ENCODE data around the gene GLB1L.

GLB1L gene

GRCh38 chr2:219272995-219273394, 27.8 kb upstream of the GLB1L start:
- no CpG with 5 or more reads among the region's 2 CpGs for WGBS (ENCODE audit: extremely low coverage, insufficient coverage, low lambda C conversion rate)

GRCh38 chr2:219272356-219272755, 27.1 kb upstream of the GLB1L start:
- no peaks in the 10 kb centered on the region for H3K79me1 ChIP-seq (ENCODE audit: low read length)
- no peak overlapping the region for H4K8ac ChIP-seq (ENCODE audit: low read depth, low read length)
- no peak overlapping the region for H3K27ac ChIP-seq (ENCODE audit: low read depth, low read length)
- H3K9ac ChIP-seq (ENCODE audit: low read length), result no peak overlapping the region
- DNase-seq, result no peak
- H3K36me3 ChIP-seq (ENCODE audit: control insufficient read depth, insufficient read depth, low read length), result no peaks in the 10 kb centered on the region
- H3K23ac ChIP-seq (ENCODE audit: low read length), result no peak overlapping the region
- H3K4me3 ChIP-seq (ENCODE audit: low read length), result no peak overlapping the region
- WGBS (ENCODE audit: extremely low coverage, insufficient coverage, low lambda C conversion rate), result no CpG with 5 or more reads among the region's 4 CpGs
- no peaks in the 10 kb centered on the region for H3K27me3 ChIP-seq (ENCODE audit: insufficient read depth, low read length, poor library complexity)
- H2BK5ac ChIP-seq (ENCODE audit: low read length), result no peak overlapping the region
- peaks cover 2% of the 10 kb centered on the region for H3K4me1 ChIP-seq (ENCODE audit: control insufficient read depth, low read depth, low read length)
- H3K56ac ChIP-seq (ENCODE audit: low read length), result no peak overlapping the region
- no peak overlapping the region for H3K4ac ChIP-seq (ENCODE audit: low read depth, low read length)
- no peak overlapping the region for H2BK120ac ChIP-seq (ENCODE audit: low read depth, low read length)
- no peaks in the 10 kb centered on the region for H3K79me2 ChIP-seq (ENCODE audit: control insufficient read depth, insufficient read depth, low read length)
- no peak overlapping the region for H3K18ac ChIP-seq (ENCODE audit: low read length)
- no peak overlapping the region for H4K5ac ChIP-seq (ENCODE audit: low read length)
- no peak overlapping the region for H2AK5ac ChIP-seq (ENCODE audit: low read length)
- no peak overlapping the region for H3K4me2 ChIP-seq (ENCODE audit: low read length)
- H2BK15ac ChIP-seq (replicated peaks; ENCODE audit: low read depth), result no peak overlapping the region

More at GRCh38 chr2:219272995-219273394, 27.8 kb upstream of the GLB1L start:
- no peak overlapping the region for H2AK5ac ChIP-seq (ENCODE audit: low read length)
- H3K79me1 ChIP-seq (ENCODE audit: low read length), result no peaks in the 10 kb centered on the region
- no peak overlapping the region for H3K4me2 ChIP-seq (ENCODE audit: low read length)
- H2BK5ac ChIP-seq (ENCODE audit: low read length), result no peak overlapping the region
- H3K4ac ChIP-seq (ENCODE audit: low read depth, low read length), result peak overlapping the region; percentile 6
- no peak overlapping the region for H3K23ac ChIP-seq (ENCODE audit: low read length)
- H4K5ac ChIP-seq (ENCODE audit: low read length), result no peak overlapping the region
- H3K18ac ChIP-seq (ENCODE audit: low read length), result no peak overlapping the region
- no peak overlapping the region for H2BK15ac ChIP-seq (replicated peaks; ENCODE audit: low read depth)
- H3K9ac ChIP-seq (ENCODE audit: low read length), result no peak overlapping the region
- DNase-seq, result no peak
- peaks cover 3% of the 10 kb centered on the region for H3K4me1 ChIP-seq (ENCODE audit: control insufficient read depth, low read depth, low read length)
- H3K27me3 ChIP-seq (ENCODE audit: insufficient read depth, low read length, poor library complexity), result no peaks in the 10 kb centered on the region
- H3K56ac ChIP-seq (ENCODE audit: low read length), result no peak overlapping the region
- H4K8ac ChIP-seq (ENCODE audit: low read depth, low read length), result no peak overlapping the region
- no peak overlapping the region for H2BK120ac ChIP-seq (ENCODE audit: low read depth, low read length)
- H3K27ac ChIP-seq (ENCODE audit: low read depth, low read length), result no peak overlapping the region
- no peak overlapping the region for H3K4me3 ChIP-seq (ENCODE audit: low read length)
- H3K36me3 ChIP-seq (ENCODE audit: control insufficient read depth, insufficient read depth, low read length), result no peaks in the 10 kb centered on the region
- H3K79me2 ChIP-seq (ENCODE audit: control insufficient read depth, insufficient read depth, low read length), result no peaks in the 10 kb centered on the region

DNA sequence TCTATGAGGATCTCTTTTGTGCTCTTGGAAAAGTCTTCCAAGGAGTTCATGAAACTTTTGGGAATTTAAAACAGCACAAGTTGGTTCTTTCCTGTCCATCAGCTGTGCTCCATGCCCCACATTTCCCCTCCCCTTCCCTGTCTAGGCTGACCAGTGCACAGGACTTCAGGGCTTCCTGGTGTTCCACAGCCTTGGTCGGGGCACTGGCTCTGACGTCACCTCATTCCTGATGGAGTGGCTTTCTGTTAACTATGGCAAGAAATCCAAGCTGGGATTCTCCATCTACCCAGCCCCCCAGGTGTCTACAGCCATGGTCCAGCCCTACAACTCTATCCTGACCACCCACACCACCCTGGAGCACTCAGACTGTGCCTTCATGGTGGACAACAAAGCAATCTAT, 25.8 kb upstream of the GLB1L start:
- Histone ChIP-seq H2AK5ac (ENCODE audit: low read length) (no peak overlapping the region), H4K5ac (ENCODE audit: low read length) (no peak overlapping the region), H3K9ac (ENCODE audit: low read length) (no peak overlapping the region), H3K79me2 (ENCODE audit: control insufficient read depth, insufficient read depth, low read length) (no peaks in the 10 kb centered on the region), H3K4ac (ENCODE audit: low read depth, low read length) (no peak overlapping the region), H3K23ac (ENCODE audit: low read length) (no peak overlapping the region), H3K27me3 (ENCODE audit: insufficient read depth, low read length, poor library complexity) (no peaks in the 10 kb centered on the region), H3K56ac (ENCODE audit: low read length) (no peak overlapping the region), H3K4me3 (ENCODE audit: low read length) (no peak overlapping the region), H3K4me1 (ENCODE audit: control insufficient read depth, low read depth, low read length) (peaks cover 2% of the 10 kb centered on the region), H3K79me1 (ENCODE audit: low read length) (no peaks in the 10 kb centered on the region), H3K4me2 (ENCODE audit: low read length) (no peak overlapping the region), H2BK15ac (replicated peaks; ENCODE audit: low read depth) (no peak overlapping the region), H2BK120ac (ENCODE audit: low read depth, low read length) (no peak overlapping the region), H4K8ac (ENCODE audit: low read depth, low read length) (no peak overlapping the region), H3K36me3 (ENCODE audit: control insufficient read depth, insufficient read depth, low read length) (no peaks in the 10 kb centered on the region), H3K18ac (ENCODE audit: low read length) (no peak overlapping the region), H3K27ac (ENCODE audit: low read depth, low read length) (no peak overlapping the region), H2BK5ac (ENCODE audit: low read length) (no peak overlapping the region)
- WGBS (ENCODE audit: extremely low coverage, insufficient coverage, low lambda C conversion rate), result no CpG with 5 or more reads among the region's 2 CpGs
- DNase-seq, result no peak

DNA sequence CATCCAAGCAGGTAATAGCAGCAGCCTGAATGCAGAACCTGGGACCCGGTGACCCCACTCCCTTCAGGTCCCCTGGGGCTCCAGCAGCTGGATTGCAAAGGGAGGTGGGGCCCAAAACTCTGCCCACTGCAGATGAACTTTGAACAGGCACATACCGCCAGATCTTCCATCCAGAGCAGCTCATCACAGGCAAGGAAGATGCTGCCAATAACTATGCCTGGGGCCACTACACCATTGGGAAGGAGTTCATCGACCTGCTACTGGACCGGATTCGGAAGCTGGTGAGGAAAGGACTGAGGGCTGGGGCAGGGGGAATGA, 24.8 kb upstream of the GLB1L start:
- H3K56ac ChIP-seq (ENCODE audit: low read length), result no peak overlapping the region
- no peak overlapping the region for H4K8ac ChIP-seq (ENCODE audit: low read depth, low read length)
- no peaks in the 10 kb centered on the region for H3K36me3 ChIP-seq (ENCODE audit: control insufficient read depth, insufficient read depth, low read length)
- no peak overlapping the region for H3K4me2 ChIP-seq (ENCODE audit: low read length)
- H3K27ac ChIP-seq (ENCODE audit: low read depth, low read length), result no peak overlapping the region
- no peak overlapping the region for H2BK120ac ChIP-seq (ENCODE audit: low read depth, low read length)
- no peak for DNase-seq
- no peak overlapping the region for H4K5ac ChIP-seq (ENCODE audit: low read length)
- H3K79me1 ChIP-seq (ENCODE audit: low read length), result no peaks in the 10 kb centered on the region
- H3K4me1 ChIP-seq (ENCODE audit: control insufficient read depth, low read depth, low read length), result peaks cover 2% of the 10 kb centered on the region
- no peak overlapping the region for H2AK5ac ChIP-seq (ENCODE audit: low read length)
- no peak overlapping the region for H3K4ac ChIP-seq (ENCODE audit: low read depth, low read length)
- no peak overlapping the region for H2BK5ac ChIP-seq (ENCODE audit: low read length)
- H3K18ac ChIP-seq (ENCODE audit: low read length), result no peak overlapping the region
- H2BK15ac ChIP-seq (replicated peaks; ENCODE audit: low read depth), result no peak overlapping the region
- no peak overlapping the region for H3K9ac ChIP-seq (ENCODE audit: low read length)
- no CpG with 5 or more reads among the region's 5 CpGs for WGBS (ENCODE audit: extremely low coverage, insufficient coverage, low lambda C conversion rate)
- no peaks in the 10 kb centered on the region for H3K79me2 ChIP-seq (ENCODE audit: control insufficient read depth, insufficient read depth, low read length)
- no peak overlapping the region for H3K23ac ChIP-seq (ENCODE audit: low read length)
- no peak overlapping the region for H3K4me3 ChIP-seq (ENCODE audit: low read length)
- H3K27me3 ChIP-seq (ENCODE audit: insufficient read depth, low read length, poor library complexity), result no peaks in the 10 kb centered on the region

GRCh38 chr2:219269362-219270054, 24.3 kb upstream of the GLB1L start:
- H3K4me2 ChIP-seq (ENCODE audit: low read length), result no peak overlapping the region
- no peak overlapping the region for H3K4ac ChIP-seq (ENCODE audit: low read depth, low read length)
- no peak overlapping the region for H2AK5ac ChIP-seq (ENCODE audit: low read length)
- no peak overlapping the region for H3K4me3 ChIP-seq (ENCODE audit: low read length)
- no peak overlapping the region for H2BK120ac ChIP-seq (ENCODE audit: low read depth, low read length)
- H4K8ac ChIP-seq (ENCODE audit: low read depth, low read length), result no peak overlapping the region
- H3K56ac ChIP-seq (ENCODE audit: low read length), result no peak overlapping the region
- H3K27ac ChIP-seq (ENCODE audit: low read depth, low read length), result no peak overlapping the region
- no peak for DNase-seq
- H4K5ac ChIP-seq (ENCODE audit: low read length), result no peak overlapping the region
- H3K27me3 ChIP-seq (ENCODE audit: insufficient read depth, low read length, poor library complexity), result no peaks in the 10 kb centered on the region
- no peak overlapping the region for H2BK15ac ChIP-seq (replicated peaks; ENCODE audit: low read depth)
- no peak overlapping the region for H3K23ac ChIP-seq (ENCODE audit: low read length)
- no peaks in the 10 kb centered on the region for H3K36me3 ChIP-seq (ENCODE audit: control insufficient read depth, insufficient read depth, low read length)
- H3K9ac ChIP-seq (ENCODE audit: low read length), result no peak overlapping the region
- no peak overlapping the region for H3K18ac ChIP-seq (ENCODE audit: low read length)
- no peaks in the 10 kb centered on the region for H3K79me2 ChIP-seq (ENCODE audit: control insufficient read depth, insufficient read depth, low read length)
- H3K4me1 ChIP-seq (ENCODE audit: control insufficient read depth, low read depth, low read length), result peaks cover 2% of the 10 kb centered on the region
- no CpG with 5 or more reads among the region's 8 CpGs for whole genome bisulfite sequencing (ENCODE audit: extremely low coverage, insufficient coverage, low lambda C conversion rate)
- H2BK5ac ChIP-seq (ENCODE audit: low read length), result no peak overlapping the region
- no peaks in the 10 kb centered on the region for H3K79me1 ChIP-seq (ENCODE audit: low read length)

- Histone ChIP-seq H3K79me2 (ENCODE audit: control insufficient read depth, insufficient read depth, low read length) (no peaks in the 10 kb centered on the region), H3K23ac (ENCODE audit: low read length) (no peak overlapping the region)
- WGBS (ENCODE audit: extremely low coverage, insufficient coverage, low lambda C conversion rate), result no CpG with 5 or more reads among the region's 2 CpGs
Measured at GRCh38 chr2:219268294-219268693, 23.1 kb upstream of the GLB1L start.

More at GRCh38 chr2:219268294-219268693, 23.1 kb upstream of the GLB1L start:
- Histone ChIP-seq H2BK15ac (replicated peaks; ENCODE audit: low read depth) (no peak overlapping the region), H3K4me3 (ENCODE audit: low read length) (no peak overlapping the region), H2AK5ac (ENCODE audit: low read length) (no peak overlapping the region), H3K4ac (ENCODE audit: low read depth, low read length) (no peak overlapping the region), H2BK5ac (ENCODE audit: low read length) (no peak overlapping the region), H3K79me1 (ENCODE audit: low read length) (no peaks in the 10 kb centered on the region), H3K4me1 (ENCODE audit: control insufficient read depth, low read depth, low read length) (no peaks in the 10 kb centered on the region), H3K27ac (ENCODE audit: low read depth, low read length) (no peak overlapping the region), H3K9ac (ENCODE audit: low read length) (no peak overlapping the region), H4K5ac (ENCODE audit: low read length) (no peak overlapping the region), H3K56ac (ENCODE audit: low read length) (no peak overlapping the region), H4K8ac (ENCODE audit: low read depth, low read length) (no peak overlapping the region), H3K27me3 (ENCODE audit: insufficient read depth, low read length, poor library complexity) (no peaks in the 10 kb centered on the region), H3K18ac (ENCODE audit: low read length) (no peak overlapping the region), H3K4me2 (ENCODE audit: low read length) (no peak overlapping the region), H2BK120ac (ENCODE audit: low read depth, low read length) (no peak overlapping the region), H3K36me3 (ENCODE audit: control insufficient read depth, insufficient read depth, low read length) (no peaks in the 10 kb centered on the region)
- no peak for DNase-seq
